Pericardium fibroblast (primary cell): ENCODE data around the gene TBXA2R. TPM values are rescaled to one million over a fixed set of nuclear protein-coding genes. Genes with fewer than 3 reads are reported as not detected.

Source experiments
- total RNA-seq: library from RNA; depleted of rRNA; stranded (reverse); fragments of >200 nt; gene quantifications from 2 replicates; pipeline ENCODE4 v1.2.3, GENCODE V29; 2015

TBXA2R gene
- total RNA-seq: 0.47 and 1.4 TPM in 2 replicates

DNA sequence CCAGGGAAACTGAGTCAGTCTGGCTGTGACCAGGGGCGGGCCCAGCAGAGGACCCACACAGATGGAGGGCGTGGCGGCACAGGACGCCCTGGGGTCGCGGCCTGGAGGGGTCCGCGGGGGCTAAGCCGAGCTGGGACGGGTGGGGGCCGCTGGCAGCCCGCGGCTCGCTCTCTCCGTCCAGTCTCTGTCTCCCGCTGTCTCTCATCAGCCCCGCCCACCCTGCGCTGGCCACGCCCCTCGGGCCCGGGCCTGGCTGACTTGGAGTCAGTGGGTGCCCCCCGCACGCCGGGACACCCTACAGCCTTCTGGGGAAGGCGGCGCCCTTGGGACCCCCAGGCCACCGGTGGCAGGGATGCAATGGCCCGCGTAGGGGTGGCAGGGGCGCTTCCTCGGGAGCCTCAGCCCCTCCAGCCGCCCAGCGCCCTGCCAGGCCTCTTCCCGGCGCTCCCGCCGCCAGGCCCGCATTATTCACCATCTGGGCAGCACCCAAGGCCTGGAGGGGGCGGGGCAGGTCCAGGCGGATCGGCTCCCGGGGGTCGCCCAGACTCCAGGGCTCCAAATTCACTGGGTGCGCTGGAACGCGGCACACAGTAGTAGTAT, at the start of gene TBXA2R:
Gene TBXA2R (minus strand): TSS at position 186 of the 600 bp plus-strand sequence. CDS start 6,241 bp downstream, outside the sequence.

GRCh38 chr19:3626473-3627350, 20.0 kb upstream of the TBXA2R start, which contains the start of gene CACTIN:
CACTIN (minus strand) TSS chr19:3626790; CDS start chr19:3626762, 28 bp downstream.

GRCh38 chr19:3585301-3586126, 21.2 kb downstream of the TBXA2R start, which contains the start of gene GIPC3:
GIPC3 (plus strand) TSS chr19:3585478; CDS start chr19:3585598, 120 bp downstream.

DNA sequence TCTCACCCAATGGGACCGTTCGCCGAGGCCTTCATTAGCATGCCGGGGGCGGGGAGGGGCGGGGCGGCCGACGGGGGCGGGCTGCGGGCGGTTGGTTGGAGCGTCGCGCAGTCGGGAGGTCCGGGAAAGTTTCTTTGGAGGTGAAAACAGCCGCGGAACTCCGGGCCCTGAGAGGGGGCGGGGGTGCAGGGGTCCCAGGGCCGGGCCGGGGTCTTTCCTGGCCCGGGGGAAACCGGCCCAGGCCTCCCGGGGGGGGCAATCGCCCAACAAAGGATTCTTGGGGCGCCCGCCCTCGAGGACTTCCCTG, 33.9 kb downstream of the TBXA2R start, which contains the start of gene HMG20B:
Gene HMG20B (plus strand): TSS at position 90 of the 307 bp plus-strand sequence. CDS start 366 bp downstream, outside the sequence.

DNA sequence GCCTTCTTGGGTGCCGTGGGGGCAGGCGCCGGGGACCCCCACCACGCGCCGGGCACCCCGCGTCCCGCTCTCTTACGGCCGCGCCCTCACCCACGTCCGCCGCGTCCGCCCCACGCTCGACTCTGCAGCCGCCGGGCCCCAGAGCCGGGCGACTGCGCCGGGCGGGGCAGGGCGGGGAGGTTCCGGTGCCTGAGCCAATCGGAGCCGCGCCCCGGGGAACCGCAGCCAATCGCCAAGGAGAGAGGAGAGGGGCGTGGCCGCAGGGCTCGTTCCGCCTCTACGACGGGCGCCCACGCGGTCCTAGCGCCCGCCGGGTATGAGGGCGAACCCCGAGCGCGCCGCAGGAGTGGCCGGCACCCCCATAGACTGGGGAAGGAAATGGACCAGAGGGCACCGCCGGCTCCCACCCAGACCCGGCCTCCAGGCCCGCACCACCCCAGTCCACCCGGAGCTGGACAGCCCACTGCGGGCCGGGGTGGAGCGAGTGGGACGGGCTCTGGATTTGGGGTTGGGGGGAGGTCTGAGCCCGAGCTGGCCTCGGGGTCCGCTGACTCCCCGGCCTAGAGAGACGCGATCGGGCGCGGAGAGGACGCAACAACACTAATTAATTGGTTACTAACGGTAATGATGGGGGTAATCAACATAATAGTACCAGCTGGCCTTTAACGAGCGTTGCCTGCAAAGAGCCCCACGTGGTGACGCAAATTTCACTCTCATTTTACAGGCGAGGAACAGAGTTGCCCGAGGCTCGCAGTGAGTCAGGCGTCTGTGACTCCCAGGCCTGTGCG, 49.0 kb downstream of the TBXA2R start, which contains the start of gene MFSD12:
Gene MFSD12 (minus strand): TSS at position 126 of the 788 bp plus-strand sequence. CDS start 183 bp downstream, outside the sequence.

Other genes with a start within 250 kb of the TBXA2R start
- gene NFIC, start 240.3 kb downstream of the TBXA2R start, total RNA-seq: 36.3 and 65.0 TPM in 2 replicates
- gene SMIM24, start 126.3 kb downstream of the TBXA2R start, total RNA-seq: not detected in 2 replicates
- gene SMIM44, start 123.4 kb downstream of the TBXA2R start, total RNA-seq: not detected in 2 replicates
- 12.2 and 18.8 TPM in 2 replicates for gene DOHH, start 106.2 kb downstream of the TBXA2R start, total RNA-seq
- 16.2 and 19.4 TPM in 2 replicates for gene FZR1, start 100.6 kb downstream of the TBXA2R start, total RNA-seq
- gene TEKTIP1, start 67.7 kb downstream of the TBXA2R start, total RNA-seq: not detected in 2 replicates
- gene MFSD12, start 49.3 kb downstream of the TBXA2R start, total RNA-seq: 56.2 and 65.9 TPM in 2 replicates
- gene HMG20B, start 33.9 kb downstream of the TBXA2R start, total RNA-seq: 92.5 and 95.8 TPM in 2 replicates
- gene GIPC3, start 21.4 kb downstream of the TBXA2R start, total RNA-seq: 0.12 and 0.34 TPM in 2 replicates
- 21.6 and 23.5 TPM in 2 replicates for gene CACTIN, start 19.9 kb upstream of the TBXA2R start, total RNA-seq
- gene PIP5K1C, start 93.6 kb upstream of the TBXA2R start, total RNA-seq: 37.3 and 42.4 TPM in 2 replicates
- not detected in 2 replicates for gene TJP3, start 101.5 kb upstream of the TBXA2R start, total RNA-seq
- 21.4 and 25.8 TPM in 2 replicates for gene APBA3, start 154.8 kb upstream of the TBXA2R start, total RNA-seq
- 45.7 and 68.4 TPM in 2 replicates for gene MRPL54, start 155.8 kb upstream of the TBXA2R start, total RNA-seq
- gene RAX2, start 165.4 kb upstream of the TBXA2R start, total RNA-seq: not detected in 2 replicates
- not detected in 2 replicates for gene MATK, start 179.5 kb upstream of the TBXA2R start, total RNA-seq